CD4-positive, alpha-beta T cell (primary cell): ENCODE data around the gene KCMF1. TPM values are rescaled to one million over a fixed set of nuclear protein-coding genes. Genes with fewer than 3 reads are reported as not detected.

ENCODE experiments used
- ATAC-seq: fragments of 200-7000 bp; cut with Tn5 transposase; one replicate; pipeline ENCODE4 v1.10.0; 2022; ENCODE audit warnings: mild to moderate bottlenecking; ENCODE audit not compliant: poor library complexity
- CTCF ChIA-PET: fragments of 350-600 bp; sonication (Branson Sonifier 250); formaldehyde crosslinking; loops from one replicate; lab custom pipeline; 2021; ENCODE audit warnings: antibody characterized with exemption, inconsistent platforms; lab: Charles Lee
- POLR2A ChIA-PET: fragments of 350-600 bp; sonication (Branson Sonifier 250); formaldehyde crosslinking; loops from one replicate; lab custom pipeline; 2021; ENCODE audit warnings: antibody characterized with exemption, inconsistent platforms; lab: Charles Lee
- DNase-seq, 14 experiments: peaks; one replicate each; pipeline ENCODE4 v3.0.0-alpha.2; 2013 to 2020; ENCODE audit warnings: mixed read lengths in 2 of 14
- H3K27ac ChIP-seq, 2 donors: one replicate each; pipeline versions ENCODE4 v1.5.1 to v1.7.0; 2013; ENCODE audit warnings: low read length in 2 of 2, low read depth in 1 of 2, mild to moderate bottlenecking in 1 of 2
- H3K27me3 ChIP-seq, 2 experiments: 1 replicate in 1 of 2; 2 replicates in 1 of 2; pipeline versions ENCODE4 v1.6.1 to v1.7.0; 2013; ENCODE audit warnings: low read length in 2 of 2, control low read depth in 1 of 2, mild to moderate bottlenecking in 1 of 2, moderate library complexity in 1 of 2; ENCODE audit not compliant: insufficient read depth in 2 of 2, control insufficient read depth in 1 of 2
- H3K36me3 ChIP-seq: one replicate; pipeline ENCODE4 v1.6.1; 2013; ENCODE audit warnings: low read length, control low read depth; ENCODE audit not compliant: insufficient read depth
- H3K4me1 ChIP-seq: one replicate; pipeline ENCODE4 v1.6.1; 2013; ENCODE audit warnings: low read length, control low read depth; ENCODE audit not compliant: insufficient read depth
- H3K4me3 ChIP-seq: one replicate; pipeline ENCODE4 v1.5.1; 2013; ENCODE audit warnings: mild to moderate bottlenecking, low read length, moderate library complexity
- H3K9me3 ChIP-seq, 2 experiments: 1 replicate in 1 of 2; 2 replicates in 1 of 2; pipeline versions ENCODE4 v1.6.1 to v1.7.0; 2013; ENCODE audit warnings: low read length in 2 of 2, mild to moderate bottlenecking in 2 of 2, control low read depth in 1 of 2, moderate library complexity in 1 of 2; ENCODE audit not compliant: control insufficient read depth in 1 of 2, insufficient read depth in 1 of 2
- H3K27ac Mint-ChIP-seq: one replicate; pipeline ENCODE4 v1.8.0; 2020; ENCODE audit warnings: mixed read lengths
- H3K27me3 Mint-ChIP-seq: one replicate; pipeline ENCODE4 v1.8.0; 2021; ENCODE audit warnings: mixed read lengths
- H3K36me3 Mint-ChIP-seq: one replicate; pipeline ENCODE4 v1.8.0; 2021; ENCODE audit warnings: low read depth, mixed read lengths
- H3K4me1 Mint-ChIP-seq: one replicate; pipeline ENCODE4 v1.8.0; 2021; ENCODE audit warnings: low read depth, mixed read lengths
- H3K4me3 Mint-ChIP-seq: one replicate; pipeline ENCODE4 v1.8.0; 2020; ENCODE audit warnings: mild to moderate bottlenecking, mixed read lengths
- H3K9me3 Mint-ChIP-seq: one replicate; pipeline ENCODE4 v1.8.0; 2020; ENCODE audit warnings: mixed read lengths
- intact Hi-C, 2 experiments: fragments of 100-400 bp; cut with DNase I in 1 of 2; cut with micrococcal nuclease in 1 of 2; formaldehyde crosslinking; loops; one replicate each; pipeline versions ENCODE4 v1.15.1 to v1.9.0; 2023 to 2025; cut with DNase I, micrococcal nuclease
- total RNA-seq, 174 experiments: library from RNA in 2 of 174; stranded (reverse) in 2 of 174; gene quantifications; one replicate each; pipeline ENCODE4 v1.2.3 and lab custom pipeline; 2021 to 2026
- TF ChIP-seq, protein P1 (sequence below): fragments of 200-600 bp; IDR thresholded peaks from one replicate; pipeline ENCODE4 v1.8.0; 2022; ENCODE audit warnings: antibody characterized with exemption, mild to moderate bottlenecking

Gene KCMF1
- total RNA-seq, 2 experiments from 2014 or later: 72.4 to 78.0 TPM

DNA sequence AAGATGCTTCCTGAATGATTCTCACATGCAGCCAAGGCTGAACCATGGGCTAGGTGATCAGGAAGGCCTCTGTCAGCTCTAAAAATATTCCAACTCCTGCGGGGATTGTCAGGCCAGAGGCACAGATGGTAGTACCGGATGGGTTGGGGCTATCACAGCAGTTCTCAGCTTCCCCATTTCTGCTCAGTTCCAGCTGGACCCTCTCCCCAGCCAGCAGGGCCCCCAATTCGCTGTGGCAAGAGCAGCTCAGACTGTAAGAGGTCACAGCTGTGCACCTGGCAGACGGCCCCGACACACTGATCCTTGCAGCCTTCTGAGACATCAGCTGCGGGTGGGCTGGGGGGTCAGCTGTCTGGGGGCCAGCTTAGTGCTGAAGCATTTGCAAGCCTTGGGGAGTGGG is 118.6 kb downstream of the KCMF1 start:
- ChIA-PET CTCF (no interaction called here), POLR2A (interaction anchor here (0.6 kb wide), 1 partner anchor 663 kb away, joined by 3 read pairs; no protein-coding TSS in a partner anchor)
- Histone ChIP-seq H3K9me3 (no peaks in the 10 kb centered on the region), H3K27ac (no peak overlapping the region), H3K4me3 (no peak overlapping the region), H3K27me3 (peaks cover 0 to 7% of the 10 kb centered on the region in 2 experiments), H3K4me1 (no peaks in the 10 kb centered on the region), H3K36me3 (no peaks in the 10 kb centered on the region)
- Mint-ChIP-seq H3K27me3 (peaks cover 22% of the 10 kb centered on the region), H3K27ac (no peak overlapping the region), H3K4me1 (no peaks in the 10 kb centered on the region), H3K36me3 (no peaks in the 10 kb centered on the region), H3K9me3 (no peaks in the 10 kb centered on the region), H3K4me3 (no peak overlapping the region)
- DNase-seq: no peak
- TF ChIP-seq, protein P1, sequence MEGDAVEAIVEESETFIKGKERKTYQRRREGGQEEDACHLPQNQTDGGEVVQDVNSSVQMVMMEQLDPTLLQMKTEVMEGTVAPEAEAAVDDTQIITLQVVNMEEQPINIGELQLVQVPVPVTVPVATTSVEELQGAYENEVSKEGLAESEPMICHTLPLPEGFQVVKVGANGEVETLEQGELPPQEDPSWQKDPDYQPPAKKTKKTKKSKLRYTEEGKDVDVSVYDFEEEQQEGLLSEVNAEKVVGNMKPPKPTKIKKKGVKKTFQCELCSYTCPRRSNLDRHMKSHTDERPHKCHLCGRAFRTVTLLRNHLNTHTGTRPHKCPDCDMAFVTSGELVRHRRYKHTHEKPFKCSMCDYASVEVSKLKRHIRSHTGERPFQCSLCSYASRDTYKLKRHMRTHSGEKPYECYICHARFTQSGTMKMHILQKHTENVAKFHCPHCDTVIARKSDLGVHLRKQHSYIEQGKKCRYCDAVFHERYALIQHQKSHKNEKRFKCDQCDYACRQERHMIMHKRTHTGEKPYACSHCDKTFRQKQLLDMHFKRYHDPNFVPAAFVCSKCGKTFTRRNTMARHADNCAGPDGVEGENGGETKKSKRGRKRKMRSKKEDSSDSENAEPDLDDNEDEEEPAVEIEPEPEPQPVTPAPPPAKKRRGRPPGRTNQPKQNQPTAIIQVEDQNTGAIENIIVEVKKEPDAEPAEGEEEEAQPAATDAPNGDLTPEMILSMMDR: no peak
- intact Hi-C loops: no loop called here
- no peak for ATAC-seq

DNA sequence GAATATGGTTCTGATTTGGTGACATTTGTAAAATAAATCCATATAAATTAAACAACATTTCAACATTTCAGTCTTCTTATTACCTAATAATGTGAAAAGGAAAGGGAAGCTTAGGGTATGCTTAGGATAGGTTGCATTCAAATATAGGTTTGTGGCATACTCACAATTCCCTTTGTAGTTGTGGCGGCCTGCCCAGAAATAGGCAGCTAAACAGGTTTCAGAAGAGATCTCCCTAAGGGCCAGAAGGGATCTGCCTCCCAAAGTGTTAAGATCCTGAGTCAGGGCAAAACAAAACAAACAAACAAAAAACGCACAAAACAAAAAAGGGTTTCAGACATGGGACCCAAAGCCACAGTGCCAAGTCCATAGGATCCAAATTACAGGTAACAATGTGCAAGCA is 120.9 kb downstream of the KCMF1 start:
- Mint-ChIP-seq H3K36me3 (no peaks in the 10 kb centered on the region), H3K4me1 (no peaks in the 10 kb centered on the region), H3K4me3 (no peak overlapping the region), H3K27ac (no peak overlapping the region), H3K27me3 (peaks cover 30% of the 10 kb centered on the region), H3K9me3 (no peaks in the 10 kb centered on the region)
- ChIA-PET POLR2A (no interaction called here), CTCF (no interaction called here)
- Histone ChIP-seq H3K9me3 (no peaks in the 10 kb centered on the region), H3K4me1 (no peaks in the 10 kb centered on the region), H3K27ac (no peak overlapping the region), H3K27me3 (peaks cover 0 to 12% of the 10 kb centered on the region in 2 experiments), H3K4me3 (no peak overlapping the region), H3K36me3 (no peaks in the 10 kb centered on the region)
- intact Hi-C loops: no loop called here
- ATAC-seq: no peak
- TF ChIP-seq, protein P1: no peak
- no peak for DNase-seq

DNA sequence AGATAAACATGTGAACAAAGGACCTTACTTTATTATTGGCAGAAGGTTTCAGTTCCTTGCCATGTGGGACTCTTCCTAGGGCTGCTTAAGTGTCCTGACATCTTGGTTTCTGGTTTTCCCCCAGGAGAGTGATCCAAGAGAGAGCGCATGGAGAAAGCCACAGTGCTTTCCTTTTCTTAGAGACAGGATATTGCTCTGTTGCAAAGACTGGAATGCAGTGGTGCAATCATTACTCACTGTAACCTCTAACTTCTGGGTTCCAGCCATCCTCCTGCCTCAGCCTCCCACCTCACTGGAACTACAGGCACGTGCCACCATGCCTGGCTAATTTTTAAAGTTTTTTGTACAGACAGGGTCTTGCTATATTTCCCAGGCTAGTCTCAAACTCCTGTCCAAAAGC is 124.1 kb downstream of the KCMF1 start:
- ChIA-PET CTCF (no interaction called here), POLR2A (no interaction called here)
- H3K27ac ChIP-seq: no peak overlapping the region
- Mint-ChIP-seq H3K4me1 (no peaks in the 10 kb centered on the region), H3K27me3 (peaks cover 30% of the 10 kb centered on the region), H3K36me3 (no peaks in the 10 kb centered on the region), H3K4me3 (no peak overlapping the region), H3K9me3 (no peaks in the 10 kb centered on the region), H3K27ac (no peak overlapping the region)
- peaks cover 0 to 5% of the 10 kb centered on the region in 2 experiments for H3K27me3 ChIP-seq
- H3K9me3 ChIP-seq: no peaks in the 10 kb centered on the region
- TF ChIP-seq, protein P1: no peak
- DNase-seq: no peak
- ATAC-seq: no peak
- intact Hi-C loops: no loop called here
- H3K4me1 ChIP-seq: no peaks in the 10 kb centered on the region
- no peaks in the 10 kb centered on the region for H3K36me3 ChIP-seq
- H3K4me3 ChIP-seq: no peak overlapping the region
